ENCODE measurements around the gene BTBD18. TPM values are rescaled to one million over a fixed set of nuclear protein-coding genes. Genes with fewer than 3 reads are reported as not detected.

BTBD18 gene
- total and polyA plus RNA-seq, 2 of the 13 experiments (the other 11 are each of a cell fraction or from before 2014, with no cell fraction given): not detected

GRCh38 chr11:57800444-57801182 lies 49.0 kb upstream of the BTBD18 start (continued):
- TF ChIP-seq, protein P1, sequence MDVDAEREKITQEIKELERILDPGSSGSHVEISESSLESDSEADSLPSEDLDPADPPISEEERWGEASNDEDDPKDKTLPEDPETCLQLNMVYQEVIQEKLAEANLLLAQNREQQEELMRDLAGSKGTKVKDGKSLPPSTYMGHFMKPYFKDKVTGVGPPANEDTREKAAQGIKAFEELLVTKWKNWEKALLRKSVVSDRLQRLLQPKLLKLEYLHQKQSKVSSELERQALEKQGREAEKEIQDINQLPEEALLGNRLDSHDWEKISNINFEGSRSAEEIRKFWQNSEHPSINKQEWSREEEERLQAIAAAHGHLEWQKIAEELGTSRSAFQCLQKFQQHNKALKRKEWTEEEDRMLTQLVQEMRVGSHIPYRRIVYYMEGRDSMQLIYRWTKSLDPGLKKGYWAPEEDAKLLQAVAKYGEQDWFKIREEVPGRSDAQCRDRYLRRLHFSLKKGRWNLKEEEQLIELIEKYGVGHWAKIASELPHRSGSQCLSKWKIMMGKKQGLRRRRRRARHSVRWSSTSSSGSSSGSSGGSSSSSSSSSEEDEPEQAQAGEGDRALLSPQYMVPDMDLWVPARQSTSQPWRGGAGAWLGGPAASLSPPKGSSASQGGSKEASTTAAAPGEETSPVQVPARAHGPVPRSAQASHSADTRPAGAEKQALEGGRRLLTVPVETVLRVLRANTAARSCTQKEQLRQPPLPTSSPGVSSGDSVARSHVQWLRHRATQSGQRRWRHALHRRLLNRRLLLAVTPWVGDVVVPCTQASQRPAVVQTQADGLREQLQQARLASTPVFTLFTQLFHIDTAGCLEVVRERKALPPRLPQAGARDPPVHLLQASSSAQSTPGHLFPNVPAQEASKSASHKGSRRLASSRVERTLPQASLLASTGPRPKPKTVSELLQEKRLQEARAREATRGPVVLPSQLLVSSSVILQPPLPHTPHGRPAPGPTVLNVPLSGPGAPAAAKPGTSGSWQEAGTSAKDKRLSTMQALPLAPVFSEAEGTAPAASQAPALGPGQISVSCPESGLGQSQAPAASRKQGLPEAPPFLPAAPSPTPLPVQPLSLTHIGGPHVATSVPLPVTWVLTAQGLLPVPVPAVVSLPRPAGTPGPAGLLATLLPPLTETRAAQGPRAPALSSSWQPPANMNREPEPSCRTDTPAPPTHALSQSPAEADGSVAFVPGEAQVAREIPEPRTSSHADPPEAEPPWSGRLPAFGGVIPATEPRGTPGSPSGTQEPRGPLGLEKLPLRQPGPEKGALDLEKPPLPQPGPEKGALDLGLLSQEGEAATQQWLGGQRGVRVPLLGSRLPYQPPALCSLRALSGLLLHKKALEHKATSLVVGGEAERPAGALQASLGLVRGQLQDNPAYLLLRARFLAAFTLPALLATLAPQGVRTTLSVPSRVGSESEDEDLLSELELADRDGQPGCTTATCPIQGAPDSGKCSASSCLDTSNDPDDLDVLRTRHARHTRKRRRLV (CRISPR knock-in tag; IDR thresholded peaks at IDR 0.05): no peak
- TF ChIP-seq ZFYVE20 (CRISPR knock-in tag; IDR thresholded peaks at IDR 0.05; ENCODE audit: borderline replicate concordance, low read depth) (no peak), HNF4A (CRISPR knock-in tag; IDR thresholded peaks at IDR 0.05) (peak; percentile 60), ZFP36L2 (CRISPR knock-in tag; IDR thresholded peaks at IDR 0.05) (no peak), NRL (CRISPR knock-in tag; IDR thresholded peaks at IDR 0.05; ENCODE audit: borderline replicate concordance) (no peak), ZNF446 (CRISPR knock-in tag; IDR thresholded peaks at IDR 0.05) (no peak), ZNF710 (CRISPR knock-in tag; IDR thresholded peaks at IDR 0.05; ENCODE audit: borderline replicate concordance) (peak; percentile 84; the same call in 1 of the 2 replicates), ZFY (CRISPR knock-in tag; IDR thresholded peaks at IDR 0.05) (no peak), ZNF468 (CRISPR knock-in tag; IDR thresholded peaks at IDR 0.05) (no peak), ZNF44 (CRISPR knock-in tag; IDR thresholded peaks at IDR 0.05) (no peak), ZNF207 (IDR thresholded peaks at IDR 0.05; ENCODE audit: borderline replicate concordance) (no peak), SP1 (IDR thresholded peaks at IDR 0.05) (no peak), SP1 (CRISPR knock-in tag; IDR thresholded peaks at IDR 0.05) (peak; percentile 44; the same call in 1 of the 2 replicates), HINFP (CRISPR knock-in tag; IDR thresholded peaks at IDR 0.05; ENCODE audit: low read depth) (no peak), ZNF75D (CRISPR knock-in tag; IDR thresholded peaks at IDR 0.05; ENCODE audit: borderline replicate concordance) (no peak), AGO2 (optimal IDR thresholded peaks at IDR 0.05; ENCODE audit: low read depth, low read length) (no peak), RBFOX2 (IDR thresholded peaks at IDR 0.05; ENCODE audit: low read depth, low read length) (no peak), ZBTB49 (CRISPR knock-in tag; IDR thresholded peaks at IDR 0.05; ENCODE audit: borderline replicate concordance) (no peak), HNRNPH1 (optimal IDR thresholded peaks at IDR 0.05; ENCODE audit: low read depth, low read length) (no peak)

Data from HepG2 (cell line).